Liver (tissue), 9 donors: ENCODE results near the gene BIN1. TPM values are rescaled to one million over a fixed set of nuclear protein-coding genes. Genes with fewer than 3 reads are reported as not detected.

Source experiments
- DNase-seq: peaks from one replicate; pipeline ENCODE4 v3.0.0-alpha.2; 2017; ENCODE audit warnings: low spot score
- H3K27ac ChIP-seq, 2 donors: one replicate each; pipeline ENCODE4 v1.7.0; 2013; ENCODE audit warnings: inconsistent platforms in 2 of 2, low read length in 2 of 2, control low read depth in 1 of 2, low read depth in 1 of 2, mild to moderate bottlenecking in 1 of 2
- H3K27me3 ChIP-seq, 4 donors: one replicate each; pipeline versions ENCODE4 v1.6.1 to v1.7.0; 2013; ENCODE audit warnings: low read length in 3 of 4, inconsistent platforms in 1 of 4, mild to moderate bottlenecking in 1 of 4, moderate library complexity in 1 of 4; ENCODE audit not compliant: control insufficient read depth in 4 of 4, insufficient read depth in 4 of 4
- H3K36me3 ChIP-seq, 4 donors: one replicate each; pipeline versions ENCODE4 v1.6.1 to v1.7.0; 2013; ENCODE audit warnings: low read length in 3 of 4, mild to moderate bottlenecking in 3 of 4, low read depth in 1 of 4, moderate library complexity in 1 of 4; ENCODE audit not compliant: control insufficient read depth in 4 of 4, insufficient read depth in 3 of 4
- H3K4me1 ChIP-seq, 4 donors: one replicate each; pipeline versions ENCODE4 v1.6.1 to v1.7.0; 2013; ENCODE audit warnings: low read length in 3 of 4, mild to moderate bottlenecking in 3 of 4, moderate library complexity in 1 of 4; ENCODE audit not compliant: control insufficient read depth in 4 of 4, insufficient read depth in 4 of 4
- H3K4me3 ChIP-seq, 3 donors: one replicate each; pipeline versions ENCODE4 v1.6.1 to v1.7.0; 2013; ENCODE audit warnings: low read length in 3 of 3, control low read depth in 1 of 3, low read depth in 1 of 3, mild to moderate bottlenecking in 1 of 3
- H3K9ac ChIP-seq, 2 donors: one replicate each; pipeline ENCODE4 v1.7.0; 2013; ENCODE audit warnings: low read length in 2 of 2, mild to moderate bottlenecking in 2 of 2, moderate library complexity in 2 of 2, control low read depth in 1 of 2, low read depth in 1 of 2
- H3K9me3 ChIP-seq, 4 donors: one replicate each; pipeline versions ENCODE4 v1.6.1 to v1.7.0; 2013; ENCODE audit warnings: low read length in 3 of 4; ENCODE audit not compliant: control insufficient read depth in 4 of 4
- EGR1 ChIP-seq, 2 donors: IDR thresholded peaks; 2 replicates each; pipeline ENCODE4 v1.6.1; 2016 to 2018; ENCODE audit warnings: antibody characterized with exemption in 2 of 2, low read depth in 2 of 2
- FOXA1 ChIP-seq: IDR thresholded peaks from 2 replicates; pipeline ENCODE4 v1.6.1; 2016; ENCODE audit warnings: antibody characterized with exemption
- FOXA2 ChIP-seq: IDR thresholded peaks from 2 replicates; pipeline ENCODE4 v1.6.1; 2016; ENCODE audit warnings: antibody characterized with exemption
- GABPA ChIP-seq, 2 donors: IDR thresholded peaks in 1 of 2; conservative IDR thresholded peaks in 1 of 2; 2 replicates each; pipeline ENCODE4 v1.6.1; 2016; ENCODE audit warnings: antibody characterized with exemption in 2 of 2, mild to moderate bottlenecking in 1 of 2, moderate library complexity in 1 of 2
- HNF4A ChIP-seq, 2 donors: conservative IDR thresholded peaks; 2 replicates each; pipeline ENCODE4 v1.6.1; 2016; ENCODE audit warnings: antibody characterized with exemption in 2 of 2, mild to moderate bottlenecking in 2 of 2
- HNF4G ChIP-seq: IDR thresholded peaks from 2 replicates; pipeline ENCODE4 v1.6.1; 2016; ENCODE audit warnings: antibody characterized with exemption
- JUND ChIP-seq, 2 donors: IDR thresholded peaks; 2 replicates each; pipeline ENCODE4 v1.6.1; 2016; ENCODE audit warnings: antibody characterized with exemption in 2 of 2
- NR2F2 ChIP-seq: IDR thresholded peaks from 2 replicates; pipeline ENCODE4 v1.6.1; 2016; ENCODE audit warnings: antibody characterized with exemption
- RAD21 ChIP-seq, 2 donors: IDR thresholded peaks; 2 replicates each; pipeline ENCODE4 v1.6.1; 2016; ENCODE audit warnings: antibody characterized with exemption in 2 of 2, mild to moderate bottlenecking in 2 of 2
- RXRA ChIP-seq, 2 donors: IDR thresholded peaks; 2 replicates each; pipeline ENCODE4 v1.6.1; 2017 to 2018; ENCODE audit warnings: antibody characterized with exemption in 2 of 2, mild to moderate bottlenecking in 1 of 2
- SP1 ChIP-seq: IDR thresholded peaks from 2 replicates; pipeline ENCODE4 v1.6.1; 2018; ENCODE audit warnings: antibody characterized with exemption, mild to moderate bottlenecking
- TAF1 ChIP-seq: conservative IDR thresholded peaks from 2 replicates; pipeline ENCODE4 v1.6.1; 2016; ENCODE audit warnings: antibody characterized with exemption, mild to moderate bottlenecking
- YY1 ChIP-seq: IDR thresholded peaks from 2 replicates; pipeline ENCODE4 v1.6.1; 2016; ENCODE audit warnings: antibody characterized with exemption, mild to moderate bottlenecking
- ZBTB33 ChIP-seq: IDR thresholded peaks from 2 replicates; pipeline ENCODE4 v1.6.1; 2016; ENCODE audit warnings: antibody characterized with exemption
- WGBS: extraction: QIAGEN DNeasy Blood & Tissue Kit; methylation state at CpG from one replicate; pipeline ENCODE4 v1.1.7; 2013; 5-methylcytosine and 5-hydroxymethylcytosine counted together
- polyA plus RNA-seq, 2 donors: library from polyadenylated mRNA; stranded (reverse) in 1 of 2; unstranded in 1 of 2; fragments of 200-250 nt in 1 of 2; fragments of >200 nt in 1 of 2; fragmentation: Nextera tagmentation in 1 of 2; extraction: Ambion mirVana in 1 of 2; gene quantifications; one replicate each; pipeline versions ENCODE4 v1.2.1 to v1.2.3, GENCODE V29; 2013 to 2015
- total RNA-seq, 2 donors: library from RNA; depleted of rRNA; stranded (reverse); fragments of >200 nt; gene quantifications; one replicate each; pipeline ENCODE4 v1.2.3, GENCODE V29; 2014
- TF ChIP-seq, protein P1 (sequence below): fragments of 150-350 bp; IDR thresholded peaks from 2 replicates; pipeline ENCODE4 v1.5.1; 2017; ENCODE audit warnings: improper control_type of control experiment, low read depth, low read length; ENCODE audit not compliant: missing input control
- TF ChIP-seq, protein P2 (sequence below): IDR thresholded peaks from 2 replicates; pipeline ENCODE4 v1.6.1; 2016; ENCODE audit warnings: antibody characterized with exemption, mild to moderate bottlenecking
- TF ChIP-seq, protein P3 (sequence below): IDR thresholded peaks from 2 replicates; pipeline ENCODE4 v1.6.1; 2016; ENCODE audit warnings: antibody characterized with exemption
- TF ChIP-seq, protein P4 (sequence below): IDR thresholded peaks from 2 replicates; pipeline ENCODE4 v1.6.1; 2016; ENCODE audit warnings: antibody characterized with exemption
- donor health status: healthy.
- donor health status: healthy.
- donor health status: healthy.
- donor health status: healthy.
- donor health status: healthy.

Gene BIN1
- total and polyA plus RNA-seq, 4 donors = 13.3 to 21.5 (median 15.0) TPM

DNA sequence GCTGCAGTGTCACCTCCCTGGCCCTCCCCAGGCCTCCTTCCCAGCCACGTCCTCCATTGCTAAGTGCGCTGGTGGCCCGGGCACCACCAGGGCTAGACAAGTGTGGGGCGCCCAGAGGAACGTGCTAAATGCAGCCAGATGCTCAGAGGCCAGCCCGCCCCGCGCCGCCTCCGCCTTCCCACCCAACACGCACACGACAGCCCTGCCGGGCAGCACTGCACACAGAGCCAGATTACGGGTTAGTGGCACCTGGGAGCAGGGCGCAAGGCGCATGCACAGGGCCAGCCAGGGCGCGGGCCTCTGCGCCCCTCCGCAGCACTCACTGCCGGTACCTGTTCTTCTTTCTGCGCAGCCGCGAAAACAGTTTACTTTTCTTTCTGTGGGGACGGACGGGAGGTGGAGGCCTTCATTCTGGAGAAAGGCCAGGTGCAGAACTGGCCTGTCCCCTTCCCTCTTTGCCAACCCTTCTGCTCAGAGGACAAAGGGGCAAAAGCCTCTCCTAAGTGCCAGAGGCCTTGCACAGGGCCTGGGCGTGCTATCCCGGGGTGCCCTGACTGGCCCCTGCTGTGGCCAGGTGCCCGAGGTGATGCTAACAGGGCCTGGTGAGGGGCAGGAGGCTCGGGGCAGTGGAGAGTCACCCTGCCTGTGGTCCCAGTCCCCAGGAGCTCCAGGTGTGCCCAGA is 46.5 kb downstream of the BIN1 start:
- no peak overlapping the region for H3K9ac ChIP-seq
- peaks cover 0 to 4% (median 0%) of the 10 kb centered on the region in 4 donors for H3K36me3 ChIP-seq
- no peak for DNase-seq
- no peaks in the 10 kb centered on the region for H3K9me3 ChIP-seq
- peak overlapping the region; percentile 56 to 87 for H3K27ac ChIP-seq
- H3K4me1 ChIP-seq = peaks cover 2 to 24% (median 16%) of the 10 kb centered on the region in 4 donors
- H3K27me3 ChIP-seq = no peaks in the 10 kb centered on the region
- 47% methylated on average over 30 of the region's 30 CpGs for WGBS
- TF ChIP-seq EGR1 (IDR thresholded peaks at IDR 0.05; ENCODE audit: low read depth in 2 of 2) (no peak), GABPA (IDR thresholded peaks at IDR 0.05 in 1 of 2, conservative IDR thresholded peaks at IDR 0.05 in 1 of 2) (no peak), HNF4G (peak; percentile 60), FOXA1 (peak; percentile 36), JUND (IDR thresholded peaks at IDR 0.05) (peak in 1 of 2 donors; percentile 50), FOXA2 (peak; percentile 32), RXRA (IDR thresholded peaks at IDR 0.05) (peak; percentile 87 to 96), TAF1 (no peak), HNF4A (conservative IDR thresholded peaks at IDR 0.05) (peak; percentile 90 to 97), SP1 (peak; percentile 91), YY1 (peak; percentile 81), ZBTB33 (no peak), NR2F2 (no peak), RAD21 (IDR thresholded peaks at IDR 0.05) (peak in 1 of 2 donors; percentile 58)
- TF ChIP-seq, protein P1, sequence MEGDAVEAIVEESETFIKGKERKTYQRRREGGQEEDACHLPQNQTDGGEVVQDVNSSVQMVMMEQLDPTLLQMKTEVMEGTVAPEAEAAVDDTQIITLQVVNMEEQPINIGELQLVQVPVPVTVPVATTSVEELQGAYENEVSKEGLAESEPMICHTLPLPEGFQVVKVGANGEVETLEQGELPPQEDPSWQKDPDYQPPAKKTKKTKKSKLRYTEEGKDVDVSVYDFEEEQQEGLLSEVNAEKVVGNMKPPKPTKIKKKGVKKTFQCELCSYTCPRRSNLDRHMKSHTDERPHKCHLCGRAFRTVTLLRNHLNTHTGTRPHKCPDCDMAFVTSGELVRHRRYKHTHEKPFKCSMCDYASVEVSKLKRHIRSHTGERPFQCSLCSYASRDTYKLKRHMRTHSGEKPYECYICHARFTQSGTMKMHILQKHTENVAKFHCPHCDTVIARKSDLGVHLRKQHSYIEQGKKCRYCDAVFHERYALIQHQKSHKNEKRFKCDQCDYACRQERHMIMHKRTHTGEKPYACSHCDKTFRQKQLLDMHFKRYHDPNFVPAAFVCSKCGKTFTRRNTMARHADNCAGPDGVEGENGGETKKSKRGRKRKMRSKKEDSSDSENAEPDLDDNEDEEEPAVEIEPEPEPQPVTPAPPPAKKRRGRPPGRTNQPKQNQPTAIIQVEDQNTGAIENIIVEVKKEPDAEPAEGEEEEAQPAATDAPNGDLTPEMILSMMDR = no peak
- TF ChIP-seq, protein P2, sequence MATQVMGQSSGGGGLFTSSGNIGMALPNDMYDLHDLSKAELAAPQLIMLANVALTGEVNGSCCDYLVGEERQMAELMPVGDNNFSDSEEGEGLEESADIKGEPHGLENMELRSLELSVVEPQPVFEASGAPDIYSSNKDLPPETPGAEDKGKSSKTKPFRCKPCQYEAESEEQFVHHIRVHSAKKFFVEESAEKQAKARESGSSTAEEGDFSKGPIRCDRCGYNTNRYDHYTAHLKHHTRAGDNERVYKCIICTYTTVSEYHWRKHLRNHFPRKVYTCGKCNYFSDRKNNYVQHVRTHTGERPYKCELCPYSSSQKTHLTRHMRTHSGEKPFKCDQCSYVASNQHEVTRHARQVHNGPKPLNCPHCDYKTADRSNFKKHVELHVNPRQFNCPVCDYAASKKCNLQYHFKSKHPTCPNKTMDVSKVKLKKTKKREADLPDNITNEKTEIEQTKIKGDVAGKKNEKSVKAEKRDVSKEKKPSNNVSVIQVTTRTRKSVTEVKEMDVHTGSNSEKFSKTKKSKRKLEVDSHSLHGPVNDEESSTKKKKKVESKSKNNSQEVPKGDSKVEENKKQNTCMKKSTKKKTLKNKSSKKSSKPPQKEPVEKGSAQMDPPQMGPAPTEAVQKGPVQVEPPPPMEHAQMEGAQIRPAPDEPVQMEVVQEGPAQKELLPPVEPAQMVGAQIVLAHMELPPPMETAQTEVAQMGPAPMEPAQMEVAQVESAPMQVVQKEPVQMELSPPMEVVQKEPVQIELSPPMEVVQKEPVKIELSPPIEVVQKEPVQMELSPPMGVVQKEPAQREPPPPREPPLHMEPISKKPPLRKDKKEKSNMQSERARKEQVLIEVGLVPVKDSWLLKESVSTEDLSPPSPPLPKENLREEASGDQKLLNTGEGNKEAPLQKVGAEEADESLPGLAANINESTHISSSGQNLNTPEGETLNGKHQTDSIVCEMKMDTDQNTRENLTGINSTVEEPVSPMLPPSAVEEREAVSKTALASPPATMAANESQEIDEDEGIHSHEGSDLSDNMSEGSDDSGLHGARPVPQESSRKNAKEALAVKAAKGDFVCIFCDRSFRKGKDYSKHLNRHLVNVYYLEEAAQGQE = peak; percentile 70
- TF ChIP-seq, protein P3, sequence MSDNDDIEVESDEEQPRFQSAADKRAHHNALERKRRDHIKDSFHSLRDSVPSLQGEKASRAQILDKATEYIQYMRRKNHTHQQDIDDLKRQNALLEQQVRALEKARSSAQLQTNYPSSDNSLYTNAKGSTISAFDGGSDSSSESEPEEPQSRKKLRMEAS = no peak
- TF ChIP-seq, protein P4, sequence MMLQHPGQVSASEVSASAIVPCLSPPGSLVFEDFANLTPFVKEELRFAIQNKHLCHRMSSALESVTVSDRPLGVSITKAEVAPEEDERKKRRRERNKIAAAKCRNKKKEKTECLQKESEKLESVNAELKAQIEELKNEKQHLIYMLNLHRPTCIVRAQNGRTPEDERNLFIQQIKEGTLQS = no peak
- peak overlapping the region in 1 of 3 donors; percentile 28 for H3K4me3 ChIP-seq
